Glomerular visceral epithelial cell (primary cell): Measurements from ENCODE around the gene JAK3.
A peak's percentile ranks its signal among the peaks of the same experiment; 100 is the strongest.
"Not testable (repeated sequence)": the region's sequence is repeated elsewhere in the genome, so short reads cannot be mapped to it uniquely, and the experiment has no call there.

Experiments
- DNase-seq: peaks from one replicate; pipeline ENCODE4 v3.0.0-alpha.2; 2016; ENCODE audit errors: extremely low spot score

Gene JAK3

GRCh38 chr19:17847538-17848366 is at the start of gene JAK3:
Gene JAK3 (minus strand): TSS chr19:17847982. CDS start chr19:17844417, 3,565 bp downstream.
- no peak for DNase-seq

GRCh38 chr19:17893766-17894165 is 46.0 kb upstream of the JAK3 start:
- no peak for DNase-seq

GRCh38 chr19:17889609-17890214 is 41.9 kb upstream of the JAK3 start:
- DNase-seq, result no peak

- no peak for DNase-seq
Measured at GRCh38 chr19:17888260-17888659, 40.5 kb upstream of the JAK3 start.

GRCh38 chr19:17887221-17887620 is 39.4 kb upstream of the JAK3 start:
- DNase-seq, result not testable (repeated sequence)

- no peak for DNase-seq
Measured at GRCh38 chr19:17886515-17886914, 38.7 kb upstream of the JAK3 start.

GRCh38 chr19:17883627-17884410 is 36.0 kb upstream of the JAK3 start:
- DNase-seq, result no peak

GRCh38 chr19:17881701-17882100 is 33.9 kb upstream of the JAK3 start:
- DNase-seq, result no peak

GRCh38 chr19:17879466-17879865 is 31.7 kb upstream of the JAK3 start:
- no peak for DNase-seq

- no peak for DNase-seq
Measured at GRCh38 chr19:17877696-17878095, 29.9 kb upstream of the JAK3 start.

GRCh38 chr19:17874758-17875135 is 27.0 kb upstream of the JAK3 start:
- DNase-seq, result no peak

GRCh38 chr19:17873786-17874757 is 26.3 kb upstream of the JAK3 start:
- peak; percentile 38 for DNase-seq

- DNase-seq, result no peak
Measured at GRCh38 chr19:17872251-17873001, 24.6 kb upstream of the JAK3 start.

- no peak for DNase-seq
Measured at GRCh38 chr19:17871878-17872250, 24.1 kb upstream of the JAK3 start, which contains the start of gene SLC5A5. Gene SLC5A5 (plus strand): TSS chr19:17871945. CDS start chr19:17872320, 375 bp downstream.

- no peak for DNase-seq
Measured at GRCh38 chr19:17871032-17871877, 23.5 kb upstream of the JAK3 start.

GRCh38 chr19:17869114-17869608 is 21.4 kb upstream of the JAK3 start:
- DNase-seq, result no peak

GRCh38 chr19:17868669-17869068 is 20.9 kb upstream of the JAK3 start:
- no peak for DNase-seq

GRCh38 chr19:17866964-17867486 is 19.2 kb upstream of the JAK3 start:
- DNase-seq, result no peak

- no peak for DNase-seq
Measured at GRCh38 chr19:17866312-17866963, 18.7 kb upstream of the JAK3 start.
